Measurements from ENCODE around the gene PRR27. TPM values are rescaled to one million over a fixed set of nuclear protein-coding genes. Genes with fewer than 3 reads are reported as not detected.

PRR27 gene
- not detected for total RNA-seq (ENCODE audit: unreplicated experiment)
- long read RNA-seq: 0 reads

GRCh38 chr4:70153937-70154336, at the start of gene PRR27:
Gene PRR27, plus strand, starts transcription at chr4:70154237. Its CDS starts 139 bp downstream, at chr4:70154376.
- TF ChIP-seq CTCF (IDR thresholded peaks at IDR 0.05; ENCODE audit: unreplicated experiment): no peak
- no peaks in the 10 kb centered on the region for H3K27me3 Mint-ChIP-seq (ENCODE audit: unreplicated experiment)

GRCh38 chr4:70110917-70111316, 43.1 kb upstream of the PRR27 start:
- Mint-ChIP-seq H3K4me1 (ENCODE audit: unreplicated experiment) (no peaks in the 10 kb centered on the region), H3K27me3 (ENCODE audit: unreplicated experiment) (no peaks in the 10 kb centered on the region), H3K4me3 (ENCODE audit: unreplicated experiment) (no peak overlapping the region), H3K9me3 (ENCODE audit: unreplicated experiment) (no peaks in the 10 kb centered on the region), H3K27ac (ENCODE audit: unreplicated experiment) (no peak overlapping the region), H3K36me3 (ENCODE audit: low read depth, unreplicated experiment) (no peaks in the 10 kb centered on the region)
- DNase-seq (ENCODE audit: low spot score): no peak
- no peak for TF ChIP-seq CTCF (IDR thresholded peaks at IDR 0.05; ENCODE audit: unreplicated experiment)

More at GRCh38 chr4:70153937-70154336, at the start of gene PRR27:
- no peak for DNase-seq (ENCODE audit: low spot score)
- H3K4me3 Mint-ChIP-seq (ENCODE audit: unreplicated experiment): no peak within 1 kb of the TSS
- H3K36me3 Mint-ChIP-seq (ENCODE audit: low read depth, unreplicated experiment): no peaks in the 10 kb centered on the region
- H3K27ac Mint-ChIP-seq (ENCODE audit: unreplicated experiment): no peak within 1 kb of the TSS
- H3K4me1 Mint-ChIP-seq (ENCODE audit: unreplicated experiment): no peaks in the 10 kb centered on the region
- H3K9me3 Mint-ChIP-seq (ENCODE audit: unreplicated experiment): no peaks in the 10 kb centered on the region

GRCh38 chr4:70113656-70114055, 40.4 kb upstream of the PRR27 start:
- no peak for DNase-seq (ENCODE audit: low spot score)
- Mint-ChIP-seq H3K27me3 (ENCODE audit: unreplicated experiment) (no peaks in the 10 kb centered on the region), H3K27ac (ENCODE audit: unreplicated experiment) (no peak overlapping the region), H3K36me3 (ENCODE audit: low read depth, unreplicated experiment) (no peaks in the 10 kb centered on the region), H3K9me3 (ENCODE audit: unreplicated experiment) (no peaks in the 10 kb centered on the region), H3K4me1 (ENCODE audit: unreplicated experiment) (no peaks in the 10 kb centered on the region), H3K4me3 (ENCODE audit: unreplicated experiment) (no peak overlapping the region)
- TF ChIP-seq CTCF (IDR thresholded peaks at IDR 0.05; ENCODE audit: unreplicated experiment): no peak

GRCh38 chr4:70114096-70114495, 39.9 kb upstream of the PRR27 start:
- Mint-ChIP-seq H3K4me1 (ENCODE audit: unreplicated experiment) (no peaks in the 10 kb centered on the region), H3K4me3 (ENCODE audit: unreplicated experiment) (no peak overlapping the region), H3K27ac (ENCODE audit: unreplicated experiment) (no peak overlapping the region), H3K9me3 (ENCODE audit: unreplicated experiment) (no peaks in the 10 kb centered on the region), H3K36me3 (ENCODE audit: low read depth, unreplicated experiment) (no peaks in the 10 kb centered on the region), H3K27me3 (ENCODE audit: unreplicated experiment) (no peaks in the 10 kb centered on the region)
- DNase-seq (ENCODE audit: low spot score): no peak
- TF ChIP-seq CTCF (IDR thresholded peaks at IDR 0.05; ENCODE audit: unreplicated experiment): no peak

- no peak for DNase-seq (ENCODE audit: low spot score)
- Mint-ChIP-seq H3K36me3 (ENCODE audit: low read depth, unreplicated experiment) (no peaks in the 10 kb centered on the region), H3K27me3 (ENCODE audit: unreplicated experiment) (no peaks in the 10 kb centered on the region), H3K9me3 (ENCODE audit: unreplicated experiment) (no peaks in the 10 kb centered on the region), H3K27ac (ENCODE audit: unreplicated experiment) (no peak overlapping the region), H3K4me3 (ENCODE audit: unreplicated experiment) (no peak overlapping the region), H3K4me1 (ENCODE audit: unreplicated experiment) (no peaks in the 10 kb centered on the region)
- TF ChIP-seq CTCF (IDR thresholded peaks at IDR 0.05; ENCODE audit: unreplicated experiment): no peak
Measured at GRCh38 chr4:70120323-70120722, 33.7 kb upstream of the PRR27 start.
